Stimulated activated CD4-positive, alpha-beta T cell treated with anti-CD3 and anti-CD28 coated beads, Interleukin-15, amount 100 ng/mL, for 48 hours (primary cell): ENCODE data around the gene SAP30L.

Source experiments
- DNase-seq, 2 donors: peaks; one replicate each; pipeline ENCODE4 v3.0.0-alpha.2; 2020; ENCODE audit warnings: low read depth in 2 of 2

Gene SAP30L

GRCh38 chr5:154445422-154446194, at the start of gene SAP30L:
SAP30L (plus strand) TSS chr5:154445997; CDS start chr5:154446605, 608 bp downstream.
- DNase-seq: peak; percentile 86 to 91

- no peak for DNase-seq
Measured at GRCh38 chr5:154396128-154396527, 49.7 kb upstream of the SAP30L start.

GRCh38 chr5:154397652-154398406, 48.0 kb upstream of the SAP30L start:
- DNase-seq: no peak

GRCh38 chr5:154400678-154401077, 45.1 kb upstream of the SAP30L start:
- DNase-seq: no peak

GRCh38 chr5:154401355-154401754, 44.4 kb upstream of the SAP30L start:
- no peak for DNase-seq

GRCh38 chr5:154401931-154402330, 43.9 kb upstream of the SAP30L start:
- DNase-seq: no peak

- no peak for DNase-seq
Measured at GRCh38 chr5:154402611-154403010, 43.2 kb upstream of the SAP30L start.

GRCh38 chr5:154403234-154403633, 42.6 kb upstream of the SAP30L start:
- DNase-seq: no peak

- DNase-seq: no peak
Measured at GRCh38 chr5:154403776-154404387, 41.9 kb upstream of the SAP30L start.

GRCh38 chr5:154405078-154405792, 40.6 kb upstream of the SAP30L start:
- peak; percentile 57 to 75 for DNase-seq

- no peak for DNase-seq
Measured at GRCh38 chr5:154406231-154406630, 39.6 kb upstream of the SAP30L start.

- no peak for DNase-seq
Measured at GRCh38 chr5:154406826-154407225, 39.0 kb upstream of the SAP30L start.

GRCh38 chr5:154408811-154409210, 37.0 kb upstream of the SAP30L start:
- no peak for DNase-seq

- DNase-seq: no peak
Measured at GRCh38 chr5:154409230-154409840, 36.5 kb upstream of the SAP30L start.

GRCh38 chr5:154410008-154410407, 35.8 kb upstream of the SAP30L start:
- DNase-seq: no peak

- DNase-seq: no peak
Measured at GRCh38 chr5:154410786-154411185, 35.0 kb upstream of the SAP30L start.

- DNase-seq: no peak
Measured at GRCh38 chr5:154411338-154411737, 34.5 kb upstream of the SAP30L start.

- DNase-seq: no peak
Measured at GRCh38 chr5:154412316-154412715, 33.5 kb upstream of the SAP30L start.

GRCh38 chr5:154412925-154413324, 32.9 kb upstream of the SAP30L start:
- DNase-seq: no peak

- no peak for DNase-seq
Measured at GRCh38 chr5:154415114-154415513, 30.7 kb upstream of the SAP30L start.

- no peak for DNase-seq
Measured at GRCh38 chr5:154418344-154418820, 27.4 kb upstream of the SAP30L start.
